GM12864 (cell line): ENCODE measurements around the gene NMT1.

Source experiments
- DNase-seq: peaks from one replicate; pipeline ENCODE4 v3.0.0-alpha.2; 2011; ENCODE audit warnings: low read depth
- H3K4me3 ChIP-seq: 2 replicates; pipeline ENCODE4 v1.5.1; 2011; ENCODE audit warnings: mild to moderate bottlenecking, low read depth, low read length, control low read depth
- TF ChIP-seq, protein P1 (sequence below): IDR thresholded peaks from 2 replicates; pipeline ENCODE4 v1.5.1; 2011; ENCODE audit warnings: low read depth, mild to moderate bottlenecking, moderate library complexity, low read length, control low read depth, inconsistent platforms; ENCODE audit errors: missing control alignments

NMT1 gene

DNA sequence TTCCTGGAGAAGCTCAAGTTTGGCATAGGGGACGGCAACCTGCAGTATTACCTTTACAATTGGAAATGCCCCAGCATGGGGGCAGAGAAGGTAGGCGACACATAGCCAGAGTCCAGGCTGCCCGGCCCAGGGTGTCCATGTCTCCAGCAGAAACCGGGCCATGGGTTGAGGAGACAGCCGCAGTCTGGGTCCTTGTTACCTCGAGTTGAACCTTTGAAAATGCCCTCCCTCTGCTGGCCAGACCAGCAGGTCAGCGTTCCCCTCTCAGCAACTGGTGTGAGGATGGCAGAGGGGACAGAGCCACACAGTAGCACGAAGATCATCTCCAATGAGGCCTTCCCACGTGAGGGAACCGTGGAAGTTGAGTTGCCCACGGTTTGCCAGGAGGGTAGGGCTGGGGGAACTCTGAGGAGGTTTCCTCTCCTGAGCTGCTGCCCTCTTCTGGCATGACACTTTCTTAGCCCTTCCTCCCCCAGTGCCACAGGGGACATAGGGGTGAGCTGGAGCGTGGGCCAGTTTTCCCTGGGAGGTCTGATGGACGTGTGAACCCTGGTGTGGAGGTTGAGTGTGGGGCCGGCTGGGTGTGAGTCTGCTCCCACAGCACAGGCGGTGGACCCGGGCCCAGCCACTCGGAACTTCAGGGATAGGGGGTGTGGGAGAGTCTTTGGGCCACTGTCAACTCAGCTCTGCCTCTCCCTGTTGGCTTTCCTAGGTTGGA lies 43.9 kb downstream of the NMT1 start:
- no peak for DNase-seq
- H3K4me3 ChIP-seq, result no peak overlapping the region
- TF ChIP-seq, protein P1, sequence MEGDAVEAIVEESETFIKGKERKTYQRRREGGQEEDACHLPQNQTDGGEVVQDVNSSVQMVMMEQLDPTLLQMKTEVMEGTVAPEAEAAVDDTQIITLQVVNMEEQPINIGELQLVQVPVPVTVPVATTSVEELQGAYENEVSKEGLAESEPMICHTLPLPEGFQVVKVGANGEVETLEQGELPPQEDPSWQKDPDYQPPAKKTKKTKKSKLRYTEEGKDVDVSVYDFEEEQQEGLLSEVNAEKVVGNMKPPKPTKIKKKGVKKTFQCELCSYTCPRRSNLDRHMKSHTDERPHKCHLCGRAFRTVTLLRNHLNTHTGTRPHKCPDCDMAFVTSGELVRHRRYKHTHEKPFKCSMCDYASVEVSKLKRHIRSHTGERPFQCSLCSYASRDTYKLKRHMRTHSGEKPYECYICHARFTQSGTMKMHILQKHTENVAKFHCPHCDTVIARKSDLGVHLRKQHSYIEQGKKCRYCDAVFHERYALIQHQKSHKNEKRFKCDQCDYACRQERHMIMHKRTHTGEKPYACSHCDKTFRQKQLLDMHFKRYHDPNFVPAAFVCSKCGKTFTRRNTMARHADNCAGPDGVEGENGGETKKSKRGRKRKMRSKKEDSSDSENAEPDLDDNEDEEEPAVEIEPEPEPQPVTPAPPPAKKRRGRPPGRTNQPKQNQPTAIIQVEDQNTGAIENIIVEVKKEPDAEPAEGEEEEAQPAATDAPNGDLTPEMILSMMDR, result no peak

GRCh38 chr17:45106096-45106495 lies 45.0 kb downstream of the NMT1 start:
- H3K4me3 ChIP-seq, result no peak overlapping the region
- TF ChIP-seq, protein P1, result no peak
- DNase-seq, result no peak

GRCh38 chr17:45106582-45106981 lies 45.5 kb downstream of the NMT1 start:
- TF ChIP-seq, protein P1, result no peak
- DNase-seq, result no peak
- no peak overlapping the region for H3K4me3 ChIP-seq

- no peak overlapping the region for H3K4me3 ChIP-seq
Measured at GRCh38 chr17:45107293-45108010, 46.3 kb downstream of the NMT1 start.

DNA sequence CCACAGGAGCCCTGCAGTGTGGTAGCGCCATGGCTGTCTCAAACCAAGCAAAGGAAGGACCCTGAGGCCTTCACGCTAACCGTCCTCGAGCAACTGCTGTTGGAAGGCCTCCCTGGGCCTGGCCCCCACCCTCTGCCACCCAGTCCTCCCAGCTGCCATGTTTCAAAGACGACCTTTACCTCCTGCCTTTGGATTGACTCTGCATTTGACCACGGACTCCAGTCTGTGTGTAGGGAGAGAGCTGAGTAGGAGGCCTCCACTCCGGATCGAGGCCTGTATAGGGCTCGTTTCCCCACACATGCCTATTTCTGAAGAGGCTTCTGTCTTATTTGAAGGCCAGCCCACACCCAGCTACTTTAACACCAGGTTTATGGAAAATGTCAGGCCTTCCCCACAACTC lies 46.9 kb downstream of the NMT1 start:
- no peak for DNase-seq
- H3K4me3 ChIP-seq, result no peak overlapping the region
- TF ChIP-seq, protein P1, result no peak

More at GRCh38 chr17:45107293-45108010, 46.3 kb downstream of the NMT1 start:
- TF ChIP-seq, protein P1, result no peak
- DNase-seq, result no peak

- TF ChIP-seq, protein P1, result no peak
- no peak for DNase-seq
Measured at GRCh38 chr17:45108595-45109521, 47.7 kb downstream of the NMT1 start.

More at GRCh38 chr17:45108595-45109521, 47.7 kb downstream of the NMT1 start:
- H3K4me3 ChIP-seq, result no peak overlapping the region
